HCT116 (cell line): ENCODE results near the gene POLR3A. TPM values are rescaled to one million over a fixed set of nuclear protein-coding genes. Genes with fewer than 3 reads are reported as not detected.

ENCODE experiments used
- ATAC-seq: fragments of 200-7000 bp; cut with Tn5 transposase; 2 replicates; pipeline ENCODE4 v1.9.1; 2020; ENCODE audit warnings: mild to moderate bottlenecking, moderate library complexity
- BruUV-seq: library from RNA; stranded (reverse); fragments of 400-500 nt; replicated peaks from 2 replicates; lab custom pipeline; 2021; lab: Mats Ljungman, UMichigan
- CTCF ChIA-PET: fragments of 300-600 bp; sonication (Branson Sonifier 250); formaldehyde crosslinking; loops from one replicate; lab custom pipeline; 2021; ENCODE audit warnings: antibody characterized with exemption; lab: Charles Lee
- POLR2A ChIA-PET: fragments of 300-600, 350-600 bp; sonication (Branson Sonifier 250); formaldehyde crosslinking; loops from one replicate; lab custom pipeline; 2021; ENCODE audit warnings: antibody characterized with exemption; lab: Charles Lee
- RAD21 ChIA-PET, 2 experiments: fragments of 300-600 bp; sonication (Branson Sonifier 250); formaldehyde crosslinking; loops; one replicate each; lab custom pipeline; 2023; ENCODE audit warnings: low total read pairs in 2 of 2; ENCODE audit not compliant: uncharacterized antibody in 2 of 2, unreplicated experiment in 2 of 2, low non-redundant PET in 1 of 2; lab: Charles Lee
- DNase-seq: peaks from one replicate; pipeline ENCODE4 v3.0.0-alpha.2; 2010; ENCODE audit warnings: low read depth, low spot score
- H2AFZ ChIP-seq: fragments of 200-600 bp; shearing (Covaris generic), sonication (generic); 2 replicates; pipeline ENCODE4 v1.6.1; 2017; ENCODE audit warnings: low read depth, mixed run types, mixed read lengths, antibody characterized with exemption, low read length; ENCODE audit not compliant: poor library complexity, severe bottlenecking
- H3K27ac ChIP-seq: 2 replicates; pipeline ENCODE4 v1.5.1; 2012; ENCODE audit warnings: low read depth, low read length
- H3K27me3 ChIP-seq: fragments of 200-600 bp; sonication (generic); 2 replicates; pipeline ENCODE4 v1.6.1; 2016; ENCODE audit warnings: mixed run types, low read length, mixed read lengths; ENCODE audit not compliant: insufficient read depth
- H3K36me3 ChIP-seq, 2 experiments: fragments of 200-500 bp in 1 of 2; fragments of 200-600 bp in 1 of 2; sonication (Bioruptor generic) in 1 of 2; sonication (generic) in 1 of 2; 2 replicates each; pipeline versions ENCODE4 v1.5.1 to v1.6.1; 2014 to 2016; ENCODE audit warnings: low read length in 2 of 2, inconsistent platforms in 1 of 2, mixed read lengths in 1 of 2, mixed run types in 1 of 2; ENCODE audit not compliant: insufficient read depth in 2 of 2, control insufficient read depth in 1 of 2
- H3K4me1 ChIP-seq, 2 experiments: fragments of 200-600 bp in 1 of 2; sonication (generic) in 1 of 2; 2 replicates each; pipeline versions ENCODE4 v1.5.1 to v1.6.1; 2012 to 2017; ENCODE audit warnings: low read length in 2 of 2, inconsistent platforms in 1 of 2, mild to moderate bottlenecking in 1 of 2, mixed read lengths in 1 of 2, mixed run types in 1 of 2, moderate library complexity in 1 of 2; ENCODE audit not compliant: insufficient read depth in 2 of 2, control insufficient read depth in 1 of 2
- H3K4me2 ChIP-seq: fragments of 200-600 bp; sonication (generic); 2 replicates; pipeline ENCODE4 v1.6.1; 2017; ENCODE audit warnings: mixed run types, low read length, mixed read lengths
- H3K4me3 ChIP-seq, 2 experiments: fragments of 200-600 bp in 1 of 2; sonication (generic) in 1 of 2; replicated peaks in 1 of 2; 2 replicates each; pipeline ENCODE4 v1.5.1; 2011 to 2016; ENCODE audit warnings: low read length in 2 of 2, control low read depth in 1 of 2, low read depth in 1 of 2, mild to moderate bottlenecking in 1 of 2, mixed read lengths in 1 of 2, mixed run types in 1 of 2
- H3K79me2 ChIP-seq: fragments of 200-600 bp; sonication (generic); 2 replicates; pipeline ENCODE4 v1.6.1; 2017; ENCODE audit warnings: mild to moderate bottlenecking, mixed run types, low read length, moderate library complexity, mixed read lengths; ENCODE audit not compliant: insufficient read depth
- H3K9ac ChIP-seq: fragments of 200-600 bp; sonication (generic); 2 replicates; pipeline ENCODE4 v1.6.1; 2016; ENCODE audit warnings: low read length, mixed read lengths
- H3K9me2 ChIP-seq: fragments of 200-600 bp; sonication (generic), shearing (Covaris generic); 2 replicates; pipeline ENCODE4 v1.6.1; 2017; ENCODE audit warnings: mixed run types, mild to moderate bottlenecking, moderate library complexity; ENCODE audit not compliant: insufficient read depth
- H3K9me3 ChIP-seq, 2 experiments: fragments of 200-500 bp in 1 of 2; fragments of 200-600 bp in 1 of 2; sonication (Bioruptor generic) in 1 of 2; sonication (generic) in 1 of 2; 2 replicates each; pipeline ENCODE4 v1.6.1; 2014 to 2017; ENCODE audit warnings: low read length in 2 of 2, mixed read lengths in 2 of 2, inconsistent platforms in 1 of 2, low read depth in 1 of 2, mild to moderate bottlenecking in 1 of 2, mixed run types in 1 of 2, moderate library complexity in 1 of 2; ENCODE audit not compliant: control insufficient read depth in 1 of 2, insufficient read depth in 1 of 2
- H4K20me1 ChIP-seq: fragments of 200-600 bp; sonication (generic), shearing (Covaris generic); 2 replicates; pipeline ENCODE4 v1.6.1; 2017; ENCODE audit warnings: mixed run types, mild to moderate bottlenecking, moderate library complexity; ENCODE audit not compliant: insufficient read depth
- CBX3 ChIP-seq: IDR thresholded peaks from 2 replicates; pipeline ENCODE4 v1.6.1; 2012; ENCODE audit warnings: low read depth
- ELF1 ChIP-seq: IDR thresholded peaks from 2 replicates; pipeline ENCODE4 v1.6.1; 2012; ENCODE audit warnings: low read depth, borderline replicate concordance
- EZH2 ChIP-seq: fragments of 200-600 bp; sonication (generic); IDR thresholded peaks from 2 replicates; pipeline ENCODE4 v1.6.1; 2017; ENCODE audit warnings: antibody characterized with exemption, mixed run types
- EZH2phosphoT487 ChIP-seq: fragments of 200-600 bp; IDR thresholded peaks from 2 replicates; pipeline ENCODE4 v1.6.1; 2018; ENCODE audit warnings: antibody characterized with exemption, borderline replicate concordance
- JUND ChIP-seq: IDR thresholded peaks from 2 replicates; pipeline ENCODE4 v1.6.1; 2012
- RAD21 ChIP-seq: IDR thresholded peaks from 2 replicates; pipeline ENCODE4 v1.6.1; 2012; ENCODE audit warnings: low read depth, mild to moderate bottlenecking
- SIN3A ChIP-seq: IDR thresholded peaks from 2 replicates; pipeline ENCODE4 v1.6.1; 2012; ENCODE audit warnings: low read depth
- ZFX ChIP-seq: fragments of 450-650 bp; IDR thresholded peaks from 2 replicates; pipeline ENCODE4 v1.6.1; 2017
- intact Hi-C: fragments of 100-400 bp; cut with micrococcal nuclease; formaldehyde crosslinking; loops from 2 replicates; pipeline ENCODE4 v1.10.0; 2022
- total RNA-seq: library from RNA; stranded (reverse); gene quantifications from one replicate; pipeline ENCODE4 v1.2.1, GENCODE V29; 2021; ENCODE audit not compliant: unreplicated experiment

The POLR3A gene
- total RNA-seq, 1 experiment from 2014 or later = 26.6 TPM

DNA sequence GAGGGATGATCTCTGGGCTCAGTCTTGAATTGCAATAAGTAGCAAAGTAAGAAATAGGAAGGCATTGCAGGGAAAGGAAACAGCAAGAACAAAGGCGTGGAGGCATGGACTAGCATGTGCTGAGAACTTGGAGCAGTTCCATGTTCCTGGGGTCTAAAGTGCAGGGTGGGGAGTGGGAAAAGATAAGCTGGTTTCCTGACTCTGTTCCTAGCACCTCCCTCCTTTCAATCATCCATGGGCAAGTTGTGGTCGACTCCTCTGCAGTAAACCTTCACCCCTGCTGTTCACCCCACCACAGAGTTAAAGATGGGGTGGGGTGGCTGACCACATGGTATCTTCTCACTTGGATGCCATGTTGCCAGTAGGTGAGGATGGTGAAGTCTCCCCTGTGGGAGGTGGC lies 33.9 kb upstream of the POLR3A start:
- intact Hi-C loops = no loop called here
- H2AFZ ChIP-seq = no peak overlapping the region
- H3K4me1 ChIP-seq = no peaks in the 10 kb centered on the region
- DNase-seq (no peak), ATAC-seq (no peak)
- H3K36me3 ChIP-seq = no peaks in the 10 kb centered on the region
- H3K27ac ChIP-seq = no peak overlapping the region
- BruUV-seq = no TSS peak
- no peaks in the 10 kb centered on the region for H3K79me2 ChIP-seq
- H3K4me3 ChIP-seq = no peak overlapping the region
- no peaks in the 10 kb centered on the region for H3K27me3 ChIP-seq
- CTCF ChIA-PET = no interaction called here
- no peaks in the 10 kb centered on the region for H4K20me1 ChIP-seq
- POLR2A ChIA-PET = no interaction called here
- no peak overlapping the region for H3K9ac ChIP-seq
- no peak overlapping the region for H3K4me2 ChIP-seq
- TF ChIP-seq JUND (no peak), EZH2 (no peak)
- H3K9me2 ChIP-seq = no peaks in the 10 kb centered on the region
- RAD21 ChIA-PET = no interaction called here
- H3K9me3 ChIP-seq = no peaks in the 10 kb centered on the region

- DNase-seq (no peak), ATAC-seq (no peak)
- ChIA-PET CTCF (no interaction called here), POLR2A (no interaction called here), RAD21 (no interaction called here)
- no peak overlapping the region for H3K27ac ChIP-seq
- no peaks in the 10 kb centered on the region for H3K36me3 ChIP-seq
- no peak overlapping the region for H3K4me2 ChIP-seq
- no peak overlapping the region for H3K4me3 ChIP-seq
- H3K9me2 ChIP-seq = no peaks in the 10 kb centered on the region
- TF ChIP-seq ZFX (no peak), RAD21 (no peak), ELF1 (no peak), SIN3A (no peak), JUND (no peak), EZH2phosphoT487 (no peak), CBX3 (no peak)
- H3K27me3 ChIP-seq = no peaks in the 10 kb centered on the region
- H2AFZ ChIP-seq = no peak overlapping the region
- H3K9ac ChIP-seq = no peak overlapping the region
- no peaks in the 10 kb centered on the region for H3K79me2 ChIP-seq
- no peaks in the 10 kb centered on the region for H4K20me1 ChIP-seq
- intact Hi-C loops = no loop called here
- H3K4me1 ChIP-seq = no peaks in the 10 kb centered on the region
- no TSS peak for BruUV-seq
- no peaks in the 10 kb centered on the region for H3K9me3 ChIP-seq
Measured at GRCh38 chr10:78062296-78062695, 33.0 kb upstream of the POLR3A start.
